H9 (cell line): ENCODE measurements around the gene GBA2. TPM values are rescaled to one million over a fixed set of nuclear protein-coding genes. Genes with fewer than 3 reads are reported as not detected.

ENCODE experiments used
- DNase-seq: peaks from one replicate; pipeline ENCODE4 v3.0.0-alpha.2; 2017
- H2AFZ ChIP-seq: one replicate; pipeline ENCODE4 v1.6.1; 2013; ENCODE audit warnings: mild to moderate bottlenecking, low read length, control low read depth, moderate library complexity
- H2AK5ac ChIP-seq: 2 replicates; pipeline ENCODE4 v1.6.1; 2013; ENCODE audit warnings: low read length, control low read depth, mixed read lengths; ENCODE audit not compliant: insufficient read length
- H2BK120ac ChIP-seq: one replicate; pipeline ENCODE4 v1.6.1; 2013; ENCODE audit warnings: low read depth, mild to moderate bottlenecking, low read length, control low read depth, inconsistent platforms; ENCODE audit not compliant: poor library complexity, severe bottlenecking
- H2BK12ac ChIP-seq: 2 replicates; pipeline ENCODE4 v1.6.1; 2013; ENCODE audit warnings: low read length, control low read depth, mixed read lengths, low read depth; ENCODE audit not compliant: insufficient read length
- H2BK15ac ChIP-seq: 2 replicates; pipeline ENCODE4 v1.6.1; 2013; ENCODE audit warnings: low read depth, low read length, control low read depth
- H2BK20ac ChIP-seq: one replicate; pipeline ENCODE4 v1.6.1; 2013; ENCODE audit warnings: low read depth, mild to moderate bottlenecking, low read length, control low read depth, inconsistent platforms; ENCODE audit not compliant: poor library complexity, severe bottlenecking
- H2BK5ac ChIP-seq: 2 replicates; pipeline ENCODE4 v1.6.1; 2013; ENCODE audit warnings: low read length, control low read depth, mixed read lengths; ENCODE audit not compliant: insufficient read length
- H3K14ac ChIP-seq: 2 replicates; pipeline ENCODE4 v1.6.1; 2013; ENCODE audit warnings: low read length, control low read depth; ENCODE audit not compliant: insufficient read depth
- H3K18ac ChIP-seq: 2 replicates; pipeline ENCODE4 v1.6.1; 2013; ENCODE audit warnings: low read depth, mild to moderate bottlenecking, mixed read lengths, low read length, control low read depth; ENCODE audit not compliant: insufficient read length
- H3K23ac ChIP-seq: 2 replicates; pipeline ENCODE4 v1.6.1; 2013; ENCODE audit warnings: low read length, control low read depth, mixed read lengths, low read depth; ENCODE audit not compliant: insufficient read length
- H3K23me2 ChIP-seq: 2 replicates; pipeline ENCODE4 v1.6.1; 2013; ENCODE audit warnings: low read depth, mild to moderate bottlenecking, mixed read lengths, low read length, control low read depth; ENCODE audit not compliant: insufficient read length, poor library complexity, severe bottlenecking
- H3K27ac ChIP-seq: 2 replicates; pipeline ENCODE4 v1.5.1; 2013; ENCODE audit warnings: low read length, control low read depth, mixed read lengths, low read depth; ENCODE audit not compliant: insufficient read length
- H3K27me3 ChIP-seq: 2 replicates; pipeline ENCODE4 v1.6.1; 2013; ENCODE audit warnings: low read length, control low read depth, inconsistent platforms; ENCODE audit not compliant: insufficient read depth
- H3K4ac ChIP-seq: 2 replicates; pipeline ENCODE4 v1.6.1; 2013; ENCODE audit warnings: low read depth, mild to moderate bottlenecking, control low read depth, inconsistent platforms, low read length, moderate library complexity
- H3K4me1 ChIP-seq: 2 replicates; pipeline ENCODE4 v1.6.1; 2013; ENCODE audit warnings: low read length, control low read depth, inconsistent platforms; ENCODE audit not compliant: insufficient read depth
- H3K4me2 ChIP-seq: 2 replicates; pipeline ENCODE4 v1.6.1; 2013; ENCODE audit warnings: low read length, control low read depth, mixed read lengths; ENCODE audit not compliant: insufficient read length, insufficient read depth
- H3K56ac ChIP-seq: 2 replicates; pipeline ENCODE4 v1.6.1; 2013; ENCODE audit warnings: low read depth, mild to moderate bottlenecking, mixed read lengths, low read length, control low read depth; ENCODE audit not compliant: insufficient read length
- H3K79me1 ChIP-seq: 2 replicates; pipeline ENCODE4 v1.6.1; 2013; ENCODE audit warnings: low read depth, mild to moderate bottlenecking, moderate library complexity, low read length, control low read depth, inconsistent platforms; ENCODE audit not compliant: insufficient read depth, poor library complexity, severe bottlenecking
- H3K79me2 ChIP-seq: 2 replicates; pipeline ENCODE4 v1.6.1; 2013; ENCODE audit warnings: low read length, control low read depth, inconsistent platforms; ENCODE audit not compliant: insufficient read depth
- H3K9ac ChIP-seq: 2 replicates; pipeline ENCODE4 v1.6.1; 2013; ENCODE audit warnings: low read length, control low read depth, mixed read lengths; ENCODE audit not compliant: insufficient read length; ENCODE audit errors: extremely low read depth
- H3K9me3 ChIP-seq: one replicate; pipeline ENCODE4 v1.6.1; 2013; ENCODE audit warnings: low read depth, low read length, inconsistent platforms; ENCODE audit not compliant: control insufficient read depth
- H3T11ph ChIP-seq: one replicate; pipeline ENCODE4 v1.6.1; 2013; ENCODE audit warnings: mild to moderate bottlenecking, low read length, control low read depth, inconsistent platforms
- H4K20me1 ChIP-seq: one replicate; pipeline ENCODE4 v1.6.1; 2013; ENCODE audit not compliant: control insufficient read depth, insufficient read length, insufficient read depth
- H4K5ac ChIP-seq: 2 replicates; pipeline ENCODE4 v1.6.1; 2013; ENCODE audit warnings: low read depth, mild to moderate bottlenecking, mixed read lengths, low read length, control low read depth; ENCODE audit not compliant: insufficient read length
- H4K8ac ChIP-seq: replicated peaks from 2 replicates; pipeline ENCODE4 v1.6.1; 2013; ENCODE audit warnings: low read length, control low read depth, mixed read lengths, low read depth; ENCODE audit not compliant: insufficient read length
- H4K91ac ChIP-seq: 2 replicates; pipeline ENCODE4 v1.6.1; 2013; ENCODE audit warnings: low read depth, mild to moderate bottlenecking, moderate library complexity, mixed read lengths, low read length, control low read depth; ENCODE audit not compliant: insufficient read length
- H3K27ac Mint-ChIP-seq, 3 experiments: 2 replicates in 2 of 3; 3 replicates in 1 of 3; pipeline ENCODE4 v1.8.0; 2020 to 2021; ENCODE audit warnings: mixed read lengths in 3 of 3, mild to moderate bottlenecking in 1 of 3, moderate library complexity in 1 of 3
- H3K27me3 Mint-ChIP-seq: 2 replicates; pipeline ENCODE4 v1.8.0; 2021; ENCODE audit warnings: low read depth, mild to moderate bottlenecking, moderate library complexity, mixed read lengths
- H3K36me3 Mint-ChIP-seq, 3 experiments: 2 replicates in 2 of 3; 3 replicates in 1 of 3; pipeline ENCODE4 v1.8.0; 2020 to 2021; ENCODE audit warnings: low read depth in 3 of 3, mixed read lengths in 3 of 3; ENCODE audit not compliant: insufficient read depth in 1 of 3
- H3K4me1 Mint-ChIP-seq, 2 experiments: 2 replicates each; pipeline ENCODE4 v1.8.0; 2020; ENCODE audit warnings: mixed read lengths in 2 of 2
- H3K4me3 Mint-ChIP-seq, 2 experiments: 2 replicates in 1 of 2; 3 replicates in 1 of 2; pipeline ENCODE4 v1.8.0; 2020 to 2021; ENCODE audit warnings: mild to moderate bottlenecking in 2 of 2, mixed read lengths in 2 of 2, moderate library complexity in 1 of 2
- H3K9me3 Mint-ChIP-seq, 2 experiments: 2 replicates in 1 of 2; 3 replicates in 1 of 2; pipeline ENCODE4 v1.8.0; 2020; ENCODE audit warnings: mild to moderate bottlenecking in 2 of 2, mixed read lengths in 2 of 2, moderate library complexity in 1 of 2
- CTCF ChIP-seq: fragments of 200-600 bp; sonication (generic); conservative IDR thresholded peaks from 3 replicates; pipeline ENCODE4 v1.8.0; 2021; ENCODE audit warnings: antibody characterized with exemption, mild to moderate bottlenecking
- WGBS: extraction: QIAGEN DNeasy Blood & Tissue Kit; methylation state at CpG from one replicate; pipeline ENCODE4 v1.1.7; 2013; ENCODE audit warnings: missing lambda C conversion rate, low lambda C conversion rate, mixed read lengths; ENCODE audit not compliant: insufficient read length; ENCODE audit errors: extremely low coverage; 5-methylcytosine and 5-hydroxymethylcytosine counted together
- total RNA-seq: library from RNA; stranded (reverse); gene quantifications from 2 replicates; pipeline ENCODE4 v1.2.1, GENCODE V29; 2021

GBA2 gene
- total RNA-seq, 1 experiment from 2014 or later: 103 TPM

- no peak overlapping the region for H2AK5ac ChIP-seq
- peak overlapping the region in 2 of 3 experiments; percentile 36 to 62; a peak in 1 of 7 replicates for H3K27ac Mint-ChIP-seq
- H4K8ac ChIP-seq: no peak overlapping the region
- H2BK12ac ChIP-seq: no peak overlapping the region
- H3T11ph ChIP-seq: no peak overlapping the region
- peaks cover 9% of the 10 kb centered on the region in 2 experiments for H3K4me1 Mint-ChIP-seq
- no peak for TF ChIP-seq CTCF
- no CpG with 5 or more reads among the region's 7 CpGs for WGBS
- H3K14ac ChIP-seq: no peak overlapping the region
- H2BK15ac ChIP-seq: no peak overlapping the region
- H3K18ac ChIP-seq: no peak overlapping the region
- H3K23me2 ChIP-seq: peaks cover 4% of the 10 kb centered on the region
- H2BK20ac ChIP-seq: no peak overlapping the region
- no peaks in the 10 kb centered on the region for H3K79me1 ChIP-seq
- H2BK120ac ChIP-seq: no peak overlapping the region
- peaks cover 37 to 78% (median 70%) of the 10 kb centered on the region in 3 experiments for H3K36me3 Mint-ChIP-seq
- H3K56ac ChIP-seq: no peak overlapping the region
- no peak overlapping the region for H3K4me3 Mint-ChIP-seq
- no peaks in the 10 kb centered on the region for H3K9me3 ChIP-seq
- H2AFZ ChIP-seq: no peak overlapping the region
- H3K9ac ChIP-seq: no peak overlapping the region
- H3K79me2 ChIP-seq: no peaks in the 10 kb centered on the region
- H3K4me1 ChIP-seq: no peaks in the 10 kb centered on the region
- no peaks in the 10 kb centered on the region for H4K20me1 ChIP-seq
- H3K23ac ChIP-seq: no peak overlapping the region
- H3K27ac ChIP-seq: no peak overlapping the region
- DNase-seq: no peak
- H3K27me3 Mint-ChIP-seq: no peaks in the 10 kb centered on the region; the same call in 1 of the 2 replicates
- H3K9me3 Mint-ChIP-seq: no peaks in the 10 kb centered on the region
- no peak overlapping the region for H4K91ac ChIP-seq
- H3K4me2 ChIP-seq: no peak overlapping the region
- no peak overlapping the region for H2BK5ac ChIP-seq
- H3K4ac ChIP-seq: no peak overlapping the region
- no peak overlapping the region for H4K5ac ChIP-seq
- no peaks in the 10 kb centered on the region for H3K27me3 ChIP-seq
Measured at GRCh38 chr9:35737143-35737542, 11.9 kb downstream of the GBA2 start.
